Tibial nerve (tissue), 4 donors: ENCODE data around the gene CEL.

Experiments
- CTCF ChIP-seq, 5 experiments: fragments of 200-600 bp in 3 of 5; fragments of 450-650 bp in 2 of 5; sonication (generic) in 3 of 5; IDR thresholded peaks; one replicate each; pipeline ENCODE4 v1.5.1; 2016 to 2019; ENCODE audit warnings: antibody characterized with exemption in 5 of 5, mild to moderate bottlenecking in 3 of 5, moderate library complexity in 2 of 5
- EP300 ChIP-seq, 2 donors: sonication (generic); formaldehyde crosslinking; IDR thresholded peaks; one replicate each; pipeline ENCODE4 v1.6.1; 2017; ENCODE audit warnings: antibody characterized with exemption in 2 of 2, mild to moderate bottlenecking in 1 of 2
- POLR2A ChIP-seq, 2 donors: fragments of 450-650 bp; IDR thresholded peaks; one replicate each; pipeline ENCODE4 v1.6.1; 2017; ENCODE audit warnings: antibody characterized with exemption in 2 of 2, mild to moderate bottlenecking in 2 of 2, moderate library complexity in 2 of 2

GRCh38 chr9:133075925-133076630 lies 14.3 kb downstream of the CEL start:
- TF ChIP-seq CTCF (IDR thresholded peaks at IDR 0.05) (no peak), POLR2A (IDR thresholded peaks at IDR 0.05) (no peak), EP300 (IDR thresholded peaks at IDR 0.05) (no peak)
